Measurements from ENCODE around the gene GRAMD1A. TPM values are rescaled to one million over a fixed set of nuclear protein-coding genes. Genes with fewer than 3 reads are reported as not detected.
"Not testable (repeated sequence)": the region's sequence is repeated elsewhere in the genome, so short reads cannot be mapped to it uniquely, and the experiment has no call there.

Gene GRAMD1A
- polyA plus RNA-seq, 6 donors from 2014 or later = 10.4 to 29.3 (median 12.3) TPM

DNA sequence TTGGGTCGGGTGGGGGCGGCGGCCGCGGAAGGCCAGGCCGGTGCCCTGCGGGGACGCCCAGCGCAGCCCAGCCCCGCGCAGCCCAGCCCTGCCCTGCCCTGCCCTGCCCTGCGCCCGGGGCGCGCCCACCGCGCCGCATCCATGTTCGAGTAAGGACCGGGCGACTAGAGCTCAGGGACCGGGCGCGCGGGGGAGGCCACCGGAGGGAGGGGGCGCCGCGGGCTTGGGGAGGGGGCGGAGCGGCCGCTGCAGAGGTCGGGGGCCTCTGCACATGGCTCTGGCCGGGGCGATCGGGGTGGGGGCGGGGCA is 169 bp downstream of the GRAMD1A start:
- H3K9me3 Mint-ChIP-seq = no peaks in the 10 kb centered on the region
- H3K27ac Mint-ChIP-seq = peak overlapping the region in 1 of 6 donors; percentile 85
- ATAC-seq (ENCODE audit: low read depth in 2 of 2) = peak in 1 of 2 donors; percentile 16
- no peak for DNase-seq
- no peaks in the 10 kb centered on the region for H3K27me3 Mint-ChIP-seq
- H3K4me3 Mint-ChIP-seq = peak overlapping the region in 3 of 8 donors; percentile 87 to 94 (median 91)
- peaks cover 61 to 74% (median 66%) of the 10 kb centered on the region in 3 donors for H3K4me1 Mint-ChIP-seq
- H3K36me3 Mint-ChIP-seq = no peaks in the 10 kb centered on the region

DNA sequence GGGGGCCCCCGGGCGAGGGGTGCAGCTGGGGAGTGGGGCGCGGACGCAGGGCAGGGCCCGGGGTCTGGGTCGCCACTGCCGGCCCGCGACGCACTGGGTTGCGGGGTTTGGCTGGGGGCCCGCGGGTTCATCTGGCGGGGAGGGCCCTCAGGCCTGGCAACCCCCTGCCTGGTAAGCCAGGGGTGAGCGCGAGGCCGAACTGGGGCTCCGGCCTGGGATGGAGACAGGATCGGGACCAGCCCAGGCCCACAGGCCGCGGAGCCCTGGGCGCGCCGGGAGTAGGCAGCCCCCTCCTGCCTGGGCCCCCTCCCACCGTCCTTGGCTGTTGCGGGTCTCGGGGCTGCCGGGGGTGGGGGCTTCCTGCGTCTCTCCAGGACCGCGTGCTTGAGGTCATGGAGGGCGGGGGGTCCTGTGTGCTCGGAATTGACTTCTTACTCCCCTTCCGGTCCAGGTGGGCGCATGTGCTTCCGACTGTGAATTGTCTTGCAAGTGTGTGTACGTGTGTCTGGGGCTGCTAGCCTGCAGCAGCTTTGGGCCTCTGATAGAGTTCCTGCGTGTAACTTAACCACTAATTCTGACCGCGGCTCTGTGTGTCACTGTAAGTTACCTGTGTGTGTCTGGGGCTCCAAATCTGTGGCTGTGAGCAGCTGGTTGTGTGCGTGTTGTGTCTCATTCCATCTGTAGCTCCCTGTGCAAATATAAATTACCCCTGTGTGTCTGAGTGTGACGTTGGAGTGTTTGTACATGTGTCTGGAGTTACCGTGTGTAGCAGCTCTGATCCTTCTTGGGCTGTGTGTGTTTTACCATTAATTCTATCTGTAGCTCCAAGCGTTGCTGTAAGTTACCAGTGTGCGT is 751 bp downstream of the GRAMD1A start:
- DNase-seq (peak; percentile 55), ATAC-seq (ENCODE audit: low read depth in 2 of 2) (peak; percentile 26 to 43)
- Mint-ChIP-seq H3K4me1 (peaks cover 63 to 80% (median 66%) of the 10 kb centered on the region in 3 donors), H3K36me3 (no peaks in the 10 kb centered on the region), H3K4me3 (peak overlapping the region; percentile 87 to 98 (median 95)), H3K27ac (peak overlapping the region; percentile 81 to 99 (median 94)), H3K9me3 (no peaks in the 10 kb centered on the region), H3K27me3 (no peaks in the 10 kb centered on the region)

DNA sequence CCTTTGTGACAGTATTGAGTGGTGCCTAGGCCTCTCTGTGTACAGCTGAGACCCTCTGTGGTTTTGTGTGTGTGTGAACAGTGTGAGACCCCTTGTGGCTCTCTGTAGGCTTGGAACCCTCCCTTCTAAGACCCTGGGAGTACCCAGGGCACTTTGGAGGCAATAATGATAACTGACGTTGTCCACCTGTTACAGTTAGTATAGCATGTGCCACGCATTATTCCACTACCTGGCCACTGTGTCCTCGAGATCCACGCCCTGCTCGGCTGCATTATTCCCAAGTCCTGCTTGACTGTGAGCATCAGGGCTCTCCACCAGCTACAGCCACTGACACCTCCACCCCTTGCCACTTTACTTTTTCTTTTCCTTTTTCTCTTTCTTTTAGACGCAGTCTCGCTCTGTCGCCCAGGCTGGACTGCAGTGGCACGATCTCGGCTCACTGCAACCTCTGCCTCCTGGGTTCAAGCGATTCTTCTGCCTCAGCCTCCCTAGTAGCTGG is 2.0 kb downstream of the GRAMD1A start:
- Mint-ChIP-seq H3K9me3 (no peaks in the 10 kb centered on the region), H3K27ac (peak overlapping the region; percentile 86 to 96 (median 94)), H3K4me1 (peaks cover 66 to 83% (median 66%) of the 10 kb centered on the region in 3 donors), H3K27me3 (no peaks in the 10 kb centered on the region), H3K36me3 (peaks cover 0 to 4% of the 10 kb centered on the region in 2 donors), H3K4me3 (peak overlapping the region; percentile 87 to 98 (median 95))
- no peak for DNase-seq
- ATAC-seq (ENCODE audit: low read depth in 2 of 2) = no peak

DNA sequence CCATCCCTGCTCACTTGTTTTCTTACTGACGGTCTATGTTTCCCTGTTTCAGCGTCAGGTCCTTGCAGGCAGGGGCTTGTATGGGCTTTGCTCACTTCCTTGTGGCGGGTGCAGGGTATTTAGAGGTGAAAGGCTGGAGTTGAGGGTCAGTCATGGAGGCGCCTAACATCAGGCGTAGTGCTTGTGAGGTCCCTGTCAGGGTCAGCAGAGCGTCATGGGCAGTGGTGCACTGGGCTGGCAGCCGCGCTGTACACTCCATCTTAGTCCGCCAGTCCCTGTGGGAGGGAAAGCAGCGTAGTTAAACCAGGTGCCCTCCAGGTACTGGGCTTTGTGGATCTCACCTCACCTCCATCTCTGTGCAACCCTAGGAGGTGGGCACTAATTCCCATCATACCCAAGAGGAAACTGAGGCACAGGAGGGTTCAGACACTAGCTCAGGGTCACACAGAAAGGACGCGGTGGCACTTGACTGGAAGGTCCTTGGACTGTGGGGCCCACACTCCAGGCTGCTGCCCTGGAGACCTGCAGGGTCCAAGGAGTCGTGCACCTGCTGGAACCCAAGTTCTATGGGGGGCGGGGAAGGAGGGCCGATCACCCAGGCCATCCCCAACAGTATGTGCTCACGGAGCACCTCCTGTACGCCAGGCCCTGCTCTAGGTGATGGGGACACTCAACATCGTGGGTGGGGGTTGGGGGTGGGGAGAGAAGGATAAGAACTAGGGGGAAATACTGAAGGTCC is 4.6 kb downstream of the GRAMD1A start:
- Mint-ChIP-seq H3K4me3 (peak overlapping the region in 4 of 8 donors; percentile 12 to 54 (median 43)), H3K27ac (peak overlapping the region in 2 of 6 donors; percentile 73 to 86), H3K9me3 (no peaks in the 10 kb centered on the region), H3K4me1 (peaks cover 41 to 60% (median 49%) of the 10 kb centered on the region in 3 donors), H3K27me3 (no peaks in the 10 kb centered on the region), H3K36me3 (peaks cover 0 to 4% of the 10 kb centered on the region in 2 donors)
- ATAC-seq (ENCODE audit: low read depth in 2 of 2) (no peak), DNase-seq (no peak)

DNA sequence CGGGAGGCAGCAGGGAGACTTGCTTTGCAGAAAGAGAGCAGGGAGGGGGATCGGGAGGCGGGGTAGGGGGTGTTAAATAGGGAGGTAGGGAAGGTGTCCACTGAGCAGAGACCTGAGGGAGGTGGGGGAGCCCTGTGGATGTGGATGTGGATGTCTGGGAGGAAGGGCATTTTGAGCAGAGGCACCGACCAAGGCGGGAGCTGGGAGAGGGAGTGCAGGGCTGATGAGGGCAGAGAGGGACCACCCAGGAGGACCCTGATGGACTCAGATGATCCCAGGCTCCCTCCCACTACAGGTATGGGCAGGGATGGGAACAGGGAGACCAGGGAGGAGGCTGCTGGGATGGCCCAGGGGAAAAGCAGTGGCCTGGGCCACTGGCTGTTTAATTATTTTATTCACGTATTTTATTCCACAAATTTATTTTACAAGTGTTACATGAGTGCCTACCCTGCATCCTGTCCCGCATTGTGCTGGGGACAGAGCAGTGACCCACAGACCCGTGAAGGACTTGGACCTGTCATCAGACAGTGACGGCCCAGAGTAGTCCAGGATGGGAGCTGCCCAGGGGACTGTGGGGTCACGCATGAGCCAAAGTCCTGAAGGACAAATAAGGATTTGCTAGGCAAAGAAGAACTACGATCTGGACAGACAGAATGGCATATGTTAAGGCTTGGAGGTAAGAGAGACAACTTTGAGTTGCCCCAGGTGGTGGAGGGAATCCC is 5.3 kb downstream of the GRAMD1A start:
- Mint-ChIP-seq H3K36me3 (peaks cover 4% of the 10 kb centered on the region in 2 donors), H3K27ac (no peak overlapping the region), H3K4me1 (peaks cover 41 to 56% (median 45%) of the 10 kb centered on the region in 3 donors), H3K27me3 (no peaks in the 10 kb centered on the region), H3K9me3 (no peaks in the 10 kb centered on the region), H3K4me3 (peak overlapping the region in 1 of 8 donors; percentile 51)
- DNase-seq (no peak), ATAC-seq (ENCODE audit: low read depth in 2 of 2) (no peak)

DNA sequence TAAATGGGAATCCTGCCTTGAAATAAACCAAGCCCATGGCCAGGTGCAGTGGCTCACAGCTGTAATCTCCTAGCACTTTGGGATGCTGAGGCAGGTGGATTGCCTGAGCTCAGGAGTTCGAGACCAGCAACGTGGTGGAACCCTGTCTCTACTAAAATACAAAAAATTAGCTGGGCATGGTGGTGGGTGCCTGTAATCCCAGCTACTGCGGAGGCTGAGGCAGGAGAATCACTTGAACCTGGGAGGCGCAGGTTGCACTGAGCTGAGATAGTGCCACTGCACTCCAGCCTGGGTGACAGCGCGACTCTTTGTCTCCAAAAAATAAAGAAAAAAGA is 5.9 kb downstream of the GRAMD1A start:
- ATAC-seq (ENCODE audit: low read depth in 2 of 2); H3K9me3 Mint-ChIP-seq; H3K27me3 Mint-ChIP-seq; H3K36me3 Mint-ChIP-seq; DNase-seq; H3K4me3 Mint-ChIP-seq: not testable (repeated sequence)
- Mint-ChIP-seq H3K4me1 (peaks cover 39 to 54% (median 43%) of the 10 kb centered on the region in 3 donors), H3K27ac (peak overlapping the region in 2 of 6 donors; percentile 19 to 44)

DNA sequence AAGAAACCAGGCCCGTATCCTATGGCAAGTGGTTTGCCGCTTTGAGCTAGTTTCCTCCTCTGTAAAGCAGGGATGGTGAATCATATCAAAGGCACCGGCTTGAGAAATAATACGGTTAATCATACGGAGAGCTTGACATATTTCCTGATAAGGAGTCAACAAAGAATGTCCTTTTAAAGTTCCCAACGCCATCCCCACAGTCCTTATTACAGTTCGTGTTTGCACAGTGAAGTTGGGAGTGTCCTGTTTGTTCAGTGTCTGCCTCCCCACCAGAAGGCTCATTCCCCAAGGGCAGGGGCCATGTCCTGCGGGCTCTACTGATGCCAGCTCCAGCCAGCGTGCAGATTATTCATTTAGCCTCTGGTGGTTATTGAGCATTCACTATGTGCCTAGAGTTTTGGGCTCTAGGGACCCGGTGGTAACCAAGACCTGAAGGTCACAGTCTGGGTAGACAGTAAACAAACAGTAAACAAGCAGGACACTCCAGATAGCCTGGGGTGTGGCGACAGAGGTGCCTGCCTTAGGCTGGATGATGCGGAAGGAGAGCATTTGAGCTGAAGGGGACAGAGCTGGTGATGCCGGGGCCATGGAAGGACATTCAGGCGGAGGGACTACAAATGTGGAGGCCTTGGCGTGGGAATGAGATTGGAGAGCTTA is 6.3 kb downstream of the GRAMD1A start:
- H3K27ac Mint-ChIP-seq = peak overlapping the region in 3 of 6 donors; percentile 19 to 56 (median 44)

DNA sequence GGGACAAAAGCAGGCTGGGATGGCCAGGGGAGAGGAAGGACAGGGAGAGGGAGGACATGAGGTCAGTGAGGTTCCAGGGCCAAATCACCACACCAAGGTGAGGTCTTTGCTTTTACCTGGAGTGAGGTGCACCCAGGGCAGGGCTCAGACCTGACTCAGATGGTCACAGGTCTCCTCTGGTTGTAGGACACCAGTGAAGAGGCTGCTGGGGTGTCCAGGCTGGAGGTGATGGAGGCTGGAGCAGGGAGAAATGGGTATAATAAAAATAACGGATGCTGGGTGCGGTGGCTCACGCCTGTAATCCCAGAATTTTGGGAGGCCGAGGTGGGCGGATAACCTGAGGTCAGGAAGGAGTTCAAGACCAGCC is 6.9 kb downstream of the GRAMD1A start:
- peaks cover 4 to 8% of the 10 kb centered on the region in 2 donors for H3K36me3 Mint-ChIP-seq
- H3K27ac Mint-ChIP-seq = peak overlapping the region in 2 of 6 donors; percentile 56
- H3K4me3 Mint-ChIP-seq = no peak overlapping the region
- H3K4me1 Mint-ChIP-seq = peaks cover 30 to 45% (median 33%) of the 10 kb centered on the region in 3 donors
- ATAC-seq (ENCODE audit: low read depth in 2 of 2) = no peak
- DNase-seq = no peak
- no peaks in the 10 kb centered on the region for H3K9me3 Mint-ChIP-seq
- no peaks in the 10 kb centered on the region for H3K27me3 Mint-ChIP-seq

More for the DNA sequence above, 6.3 kb downstream of the GRAMD1A start:
- Mint-ChIP-seq H3K36me3 (peaks cover 4 to 8% of the 10 kb centered on the region in 2 donors), H3K9me3 (no peaks in the 10 kb centered on the region), H3K4me3 (no peak overlapping the region), H3K27me3 (no peaks in the 10 kb centered on the region), H3K4me1 (peaks cover 34 to 49% (median 38%) of the 10 kb centered on the region in 3 donors)
- DNase-seq = no peak
- no peak for ATAC-seq (ENCODE audit: low read depth in 2 of 2)

DNA sequence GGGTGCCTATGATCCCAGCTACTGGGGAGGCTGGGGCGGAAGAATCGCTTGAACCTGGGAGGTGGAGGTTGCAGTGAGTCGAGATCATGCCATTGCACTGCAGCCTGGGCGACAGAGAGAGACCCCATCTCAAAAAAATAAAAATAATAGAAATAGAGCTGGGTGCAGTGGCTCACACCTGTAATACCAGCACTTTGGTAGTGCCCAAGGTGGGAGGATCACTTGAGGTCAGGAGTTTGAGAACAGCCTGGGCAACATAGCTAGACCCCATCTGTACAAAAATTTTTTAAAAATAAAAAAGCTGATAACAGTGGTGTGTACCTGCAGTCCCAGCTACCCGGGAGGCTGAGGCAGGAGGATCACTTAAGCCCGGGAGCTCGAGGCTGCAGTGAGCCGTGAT is 7.3 kb downstream of the GRAMD1A start:
- not testable (repeated sequence) for H3K4me3 Mint-ChIP-seq

DNA sequence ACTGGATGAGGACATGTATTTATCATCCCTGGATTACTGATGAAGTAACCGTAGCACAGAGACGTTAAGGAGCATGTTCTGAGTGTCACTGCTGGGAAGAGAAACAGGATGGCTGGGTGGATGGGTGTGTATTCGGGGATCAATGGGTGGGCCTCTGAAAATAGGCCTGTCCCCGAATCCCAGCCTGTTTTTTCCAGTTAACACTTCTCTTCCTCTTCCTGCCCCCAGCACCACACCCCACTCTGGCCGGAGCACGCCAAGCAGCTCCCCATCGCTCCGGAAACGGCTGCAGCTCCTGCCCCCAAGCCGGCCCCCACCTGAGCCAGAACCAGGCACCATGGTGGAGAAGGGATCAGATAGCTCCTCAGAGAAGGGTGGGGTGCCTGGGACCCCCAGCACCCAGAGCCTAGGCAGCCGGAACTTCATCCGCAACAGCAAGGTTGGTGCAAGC is 8.8 kb downstream of the GRAMD1A start:
- Mint-ChIP-seq H3K9me3 (no peaks in the 10 kb centered on the region), H3K27me3 (no peaks in the 10 kb centered on the region), H3K36me3 (peaks cover 4 to 19% of the 10 kb centered on the region in 2 donors), H3K4me3 (no peak overlapping the region), H3K4me1 (peaks cover 30 to 45% (median 30%) of the 10 kb centered on the region in 3 donors), H3K27ac (no peak overlapping the region)
- no peak for ATAC-seq (ENCODE audit: low read depth in 2 of 2)
- DNase-seq = no peak

More for the DNA sequence above, 7.3 kb downstream of the GRAMD1A start:
- H3K4me1 Mint-ChIP-seq = peaks cover 30 to 45% (median 32%) of the 10 kb centered on the region in 3 donors
- not testable (repeated sequence) for ATAC-seq (ENCODE audit: low read depth in 2 of 2); H3K36me3 Mint-ChIP-seq; H3K9me3 Mint-ChIP-seq; DNase-seq; H3K27me3 Mint-ChIP-seq
- peak overlapping the region in 1 of 6 donors; percentile 15 for H3K27ac Mint-ChIP-seq

DNA sequence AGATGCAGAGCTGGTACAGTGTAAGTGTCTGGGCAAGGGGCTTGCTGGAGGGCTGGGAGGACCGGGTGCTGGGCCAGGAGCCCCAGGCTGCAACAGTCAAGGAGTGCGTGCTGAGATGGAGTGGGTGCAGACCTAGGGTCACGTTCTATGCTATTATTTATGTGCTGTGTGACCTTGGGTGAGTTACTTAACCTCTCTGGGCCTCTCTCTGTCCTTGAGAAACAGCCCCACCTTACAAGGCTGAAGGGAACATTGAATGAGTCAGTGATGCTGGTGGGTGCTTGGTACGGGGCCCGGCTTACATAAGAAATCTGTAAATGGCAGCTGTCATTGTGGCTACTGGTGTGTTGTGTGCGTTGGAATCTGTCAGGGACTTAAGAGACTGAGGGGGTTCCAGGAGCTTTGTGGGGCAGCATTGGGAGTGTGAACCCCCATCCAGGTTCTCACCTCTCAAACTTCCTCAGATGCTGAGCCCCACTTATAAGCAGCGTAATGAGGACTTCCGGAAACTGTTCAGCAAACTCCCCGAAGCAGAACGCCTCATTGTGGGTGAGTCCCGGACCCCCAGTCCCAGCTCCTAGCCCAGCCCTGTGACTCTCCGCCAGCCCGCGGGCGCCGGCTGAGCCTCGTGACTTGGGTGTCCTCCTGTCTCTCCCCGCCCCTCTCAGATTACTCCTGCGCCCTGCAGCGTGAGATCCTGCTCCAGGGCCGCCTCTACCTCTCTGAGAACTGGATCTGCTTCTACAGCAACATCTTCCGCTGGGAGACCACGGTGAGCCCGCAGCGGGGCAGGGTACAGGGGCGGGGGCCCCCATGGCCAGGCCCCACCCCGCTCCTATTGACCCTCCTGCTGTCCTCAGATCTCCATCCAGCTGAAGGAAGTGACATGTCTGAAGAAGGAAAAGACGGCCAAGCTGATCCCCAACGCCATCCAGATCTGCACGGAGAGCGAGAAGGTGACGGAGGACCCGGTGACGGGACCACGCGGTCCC is 9.6 kb downstream of the GRAMD1A start:
- ATAC-seq (ENCODE audit: low read depth in 2 of 2) (no peak), DNase-seq (no peak)
- no peaks in the 10 kb centered on the region for H3K9me3 Mint-ChIP-seq
- peaks cover 30 to 46% (median 32%) of the 10 kb centered on the region in 3 donors for H3K4me1 Mint-ChIP-seq
- H3K27ac Mint-ChIP-seq = peak overlapping the region in 2 of 6 donors; percentile 60 to 85
- no peak overlapping the region for H3K4me3 Mint-ChIP-seq
- H3K27me3 Mint-ChIP-seq = no peaks in the 10 kb centered on the region
- H3K36me3 Mint-ChIP-seq = peaks cover 4 to 21% of the 10 kb centered on the region in 2 donors
